Gastroesophageal sphincter (tissue), 3 donors: ENCODE results near the gene UGGT1.

ENCODE experiments used
- EP300 ChIP-seq: sonication (generic); formaldehyde crosslinking; IDR thresholded peaks from one replicate; pipeline ENCODE4 v1.6.1; 2017; ENCODE audit warnings: antibody characterized with exemption, mild to moderate bottlenecking
- POLR2A ChIP-seq, 2 donors: fragments of 450-650 bp; IDR thresholded peaks; one replicate each; pipeline ENCODE4 v1.6.1; 2017; ENCODE audit warnings: antibody characterized with exemption in 2 of 2, mild to moderate bottlenecking in 2 of 2, moderate library complexity in 1 of 2
- POLR2AphosphoS5 ChIP-seq: sonication (generic); formaldehyde crosslinking; IDR thresholded peaks from one replicate; pipeline ENCODE4 v1.6.1; 2017; ENCODE audit warnings: antibody characterized with exemption
- TF ChIP-seq, protein P1 (sequence below), 4 experiments: fragments of 200-600 bp in 2 of 4; fragments of 450-650 bp in 2 of 4; sonication (generic) in 1 of 4; IDR thresholded peaks; one replicate each; pipeline ENCODE4 v1.5.1; 2017 to 2019; ENCODE audit warnings: antibody characterized with exemption in 4 of 4, mild to moderate bottlenecking in 2 of 4, moderate library complexity in 2 of 4

DNA sequence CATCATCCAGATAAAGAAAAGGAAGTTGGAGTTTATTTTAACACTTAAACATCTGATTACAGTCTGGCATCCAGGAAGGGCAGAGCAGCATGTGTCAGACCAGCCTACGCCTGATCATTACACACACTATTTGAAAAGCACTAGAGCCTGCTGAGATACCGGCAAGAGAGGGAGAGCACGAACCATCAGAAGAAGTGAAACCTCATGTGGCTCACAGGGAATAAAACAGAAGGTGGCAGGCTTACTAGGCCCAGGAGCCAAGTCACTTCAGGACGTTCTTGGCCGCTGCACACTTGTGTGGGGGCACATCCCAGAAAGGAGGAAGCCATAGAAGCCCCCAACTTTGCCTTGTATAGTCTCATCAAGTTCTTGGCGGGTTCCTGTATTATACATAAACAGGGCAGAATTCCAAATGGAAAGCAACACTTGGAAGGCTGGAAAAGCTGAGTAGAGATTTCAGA, 105.5 kb downstream of the UGGT1 start:
- TF ChIP-seq EP300 (no peak), POLR2A (IDR thresholded peaks at IDR 0.05) (no peak), POLR2AphosphoS5 (no peak)
- TF ChIP-seq, protein P1, sequence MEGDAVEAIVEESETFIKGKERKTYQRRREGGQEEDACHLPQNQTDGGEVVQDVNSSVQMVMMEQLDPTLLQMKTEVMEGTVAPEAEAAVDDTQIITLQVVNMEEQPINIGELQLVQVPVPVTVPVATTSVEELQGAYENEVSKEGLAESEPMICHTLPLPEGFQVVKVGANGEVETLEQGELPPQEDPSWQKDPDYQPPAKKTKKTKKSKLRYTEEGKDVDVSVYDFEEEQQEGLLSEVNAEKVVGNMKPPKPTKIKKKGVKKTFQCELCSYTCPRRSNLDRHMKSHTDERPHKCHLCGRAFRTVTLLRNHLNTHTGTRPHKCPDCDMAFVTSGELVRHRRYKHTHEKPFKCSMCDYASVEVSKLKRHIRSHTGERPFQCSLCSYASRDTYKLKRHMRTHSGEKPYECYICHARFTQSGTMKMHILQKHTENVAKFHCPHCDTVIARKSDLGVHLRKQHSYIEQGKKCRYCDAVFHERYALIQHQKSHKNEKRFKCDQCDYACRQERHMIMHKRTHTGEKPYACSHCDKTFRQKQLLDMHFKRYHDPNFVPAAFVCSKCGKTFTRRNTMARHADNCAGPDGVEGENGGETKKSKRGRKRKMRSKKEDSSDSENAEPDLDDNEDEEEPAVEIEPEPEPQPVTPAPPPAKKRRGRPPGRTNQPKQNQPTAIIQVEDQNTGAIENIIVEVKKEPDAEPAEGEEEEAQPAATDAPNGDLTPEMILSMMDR (IDR thresholded peaks at IDR 0.05): no peak
